SW480 (cell line): Measurements from ENCODE around the gene GID8.
A peak's percentile ranks its signal among the peaks of the same experiment; 100 is the strongest.

Experiments used
- DNase-seq: peaks from one replicate; pipeline ENCODE4 v3.0.0-alpha.2; 2016; ENCODE audit warnings: low spot score

Gene GID8

GRCh38 chr20:62938105-62938888 is at the start of gene GID8:
GID8 (plus strand) TSS chr20:62938147; CDS start chr20:62941503, 3,356 bp downstream.
- DNase-seq = peak; percentile 71

DNA sequence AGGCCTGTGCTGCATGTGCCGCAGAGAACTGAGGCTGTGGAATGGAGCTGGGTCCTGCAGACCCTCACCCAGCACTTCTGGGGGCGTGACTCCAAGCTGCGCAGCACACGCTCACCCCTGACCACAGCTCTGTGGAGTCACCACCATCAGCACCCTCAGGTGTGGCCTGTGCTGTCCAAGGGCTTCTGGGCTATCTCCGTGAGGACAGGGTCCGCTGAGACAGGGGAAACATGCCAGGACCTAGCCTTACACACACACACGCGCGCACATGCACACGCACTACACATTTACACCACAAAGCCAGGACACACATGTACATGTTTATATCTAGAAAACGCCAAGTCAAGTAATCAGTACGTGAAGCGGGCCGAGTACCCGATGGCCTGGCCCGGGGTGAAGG is 49.5 kb upstream of the GID8 start:
- DNase-seq = no peak

- no peak for DNase-seq
Measured at GRCh38 chr20:62888910-62889309, 49.0 kb upstream of the GID8 start.

DNA sequence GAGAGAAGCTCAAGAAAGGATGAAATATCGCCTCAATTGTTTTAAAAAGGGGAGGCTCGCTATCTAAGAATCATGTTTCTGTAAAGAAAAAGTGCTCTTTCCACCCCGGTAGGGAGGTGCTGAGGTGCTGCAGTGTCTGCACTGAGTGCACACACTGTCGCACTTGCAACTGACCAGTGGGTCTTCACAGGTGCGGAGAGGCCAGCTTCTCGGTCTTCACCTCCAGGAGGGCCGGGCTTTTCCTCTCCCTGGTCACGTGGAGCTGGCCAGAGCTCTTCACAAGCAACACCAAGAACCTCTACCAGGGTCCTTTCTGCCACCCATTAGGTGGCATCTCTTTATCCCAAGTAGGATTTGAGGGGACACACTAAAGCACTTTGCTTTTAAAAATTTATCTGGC is 48.5 kb upstream of the GID8 start:
- no peak for DNase-seq

DNA sequence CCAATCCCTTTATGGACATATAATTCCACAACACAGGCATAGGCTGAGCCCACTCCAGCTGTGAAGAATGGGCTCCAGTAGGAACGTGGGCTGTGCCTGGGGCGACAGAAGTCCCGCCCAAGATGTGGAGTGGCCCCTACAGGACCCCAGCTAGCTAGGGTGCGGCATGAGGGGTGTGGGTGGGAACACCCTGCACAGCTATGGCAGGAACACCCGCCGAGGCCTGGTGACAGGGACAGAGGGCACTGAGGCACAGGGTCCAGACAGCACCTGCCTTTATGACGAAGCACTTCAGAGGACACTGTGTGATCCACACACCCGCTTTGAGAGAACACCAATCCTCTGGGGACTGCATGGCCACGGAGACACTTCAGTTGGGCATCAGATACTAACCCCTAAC is 48.1 kb upstream of the GID8 start:
- no peak for DNase-seq

DNA sequence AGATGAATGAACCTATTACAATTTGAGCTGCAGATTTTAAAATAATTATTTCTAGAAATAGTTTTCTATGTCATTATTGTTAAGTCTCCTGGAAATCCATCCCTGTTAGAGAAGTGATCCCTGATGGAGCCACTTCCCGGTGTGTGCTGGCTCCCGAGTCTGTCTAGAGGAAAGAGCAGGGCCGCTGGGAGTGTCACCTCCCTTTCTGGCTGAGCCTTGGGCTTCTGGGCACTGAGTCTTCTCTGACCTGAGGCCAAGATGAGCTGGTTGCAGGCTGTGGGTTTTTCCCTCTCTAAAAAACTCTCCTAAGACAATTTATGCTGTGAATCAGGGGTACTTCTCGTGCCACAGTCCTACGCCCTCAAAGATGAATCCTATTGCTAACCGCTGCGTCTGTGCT is 47.5 kb upstream of the GID8 start:
- DNase-seq = no peak

DNA sequence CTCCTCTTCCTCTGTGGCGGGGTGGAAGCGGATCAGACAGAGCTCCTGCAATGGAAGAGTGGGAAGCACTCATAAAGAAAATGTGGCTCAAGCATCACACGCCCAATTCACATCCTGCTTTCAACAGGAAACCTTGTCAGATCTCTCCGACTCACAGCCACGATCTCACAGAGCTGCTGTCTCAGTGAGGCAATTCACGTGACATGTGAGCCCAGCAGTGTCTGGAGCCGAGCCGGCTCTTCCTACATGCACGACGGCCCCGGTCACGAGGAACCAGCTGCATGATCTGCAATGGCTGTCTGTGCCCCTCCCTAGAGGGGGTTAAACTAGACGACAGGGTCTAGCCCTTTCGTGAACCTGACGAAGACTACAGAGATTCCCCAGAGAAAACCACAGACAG is 46.8 kb upstream of the GID8 start:
- DNase-seq = no peak

DNA sequence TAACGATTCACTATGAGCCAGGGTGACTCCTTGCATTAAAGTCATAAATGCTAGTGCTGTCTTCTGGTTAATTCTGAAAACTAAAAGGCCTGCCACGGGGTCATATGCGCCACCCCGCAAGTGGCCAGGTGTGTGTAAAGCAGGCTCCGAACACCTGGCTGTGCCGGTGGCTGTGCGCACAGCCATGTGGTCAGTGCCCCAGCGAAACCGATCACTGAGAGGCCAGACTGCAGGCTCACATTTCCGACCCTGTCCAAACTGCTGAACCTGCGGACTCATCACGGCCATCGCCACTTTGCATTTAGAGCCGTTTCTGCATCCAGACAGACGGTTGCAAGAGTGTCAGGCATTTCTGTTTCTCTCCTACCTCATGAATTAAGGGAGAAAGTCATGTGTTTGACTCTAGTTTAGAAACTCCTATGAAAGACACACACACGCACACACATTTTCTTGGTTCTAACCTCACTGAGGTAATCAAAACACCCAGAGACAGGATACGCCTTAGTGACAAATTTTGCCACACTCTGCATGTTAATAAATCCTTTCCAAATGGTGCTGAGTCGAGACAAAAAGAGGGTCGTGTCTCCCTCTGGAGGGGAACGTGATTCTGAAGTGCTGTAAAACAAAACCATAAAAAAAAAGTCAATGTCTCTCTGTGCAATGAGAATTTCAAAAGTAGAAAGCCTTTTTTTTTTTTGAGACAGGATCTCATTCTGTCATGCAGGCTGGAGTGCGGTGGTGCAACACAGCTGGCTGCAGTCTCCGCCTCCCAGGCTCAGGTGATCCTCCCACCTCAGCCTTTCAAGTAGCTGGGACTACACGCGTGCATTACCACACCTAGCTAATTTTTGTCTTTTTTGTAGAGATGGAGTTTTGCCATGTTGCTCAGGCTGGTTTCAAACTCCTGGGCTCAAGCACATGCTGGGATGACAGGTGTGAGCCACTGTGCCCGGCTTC is 45.3 kb upstream of the GID8 start:
- no peak for DNase-seq

DNA sequence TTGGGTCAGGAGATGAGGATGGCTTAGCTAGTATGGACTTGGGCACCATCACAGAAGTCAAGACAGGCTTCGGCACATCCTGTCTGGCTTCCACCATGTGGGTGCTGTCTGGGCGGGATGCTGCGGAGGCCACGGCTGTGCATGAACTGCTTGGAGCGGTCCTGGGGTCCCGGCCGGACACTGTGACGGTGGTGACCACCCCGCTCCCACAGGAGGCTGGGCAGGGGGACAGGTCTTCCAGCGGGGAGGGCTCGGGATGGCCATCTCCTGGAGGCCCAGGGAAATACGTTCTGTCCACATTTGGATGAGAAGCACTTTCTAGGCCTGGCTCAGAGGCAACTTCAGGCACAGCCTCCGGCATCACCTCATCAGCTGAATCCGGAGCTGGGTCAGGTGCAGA is 44.2 kb upstream of the GID8 start:
- no peak for DNase-seq

DNA sequence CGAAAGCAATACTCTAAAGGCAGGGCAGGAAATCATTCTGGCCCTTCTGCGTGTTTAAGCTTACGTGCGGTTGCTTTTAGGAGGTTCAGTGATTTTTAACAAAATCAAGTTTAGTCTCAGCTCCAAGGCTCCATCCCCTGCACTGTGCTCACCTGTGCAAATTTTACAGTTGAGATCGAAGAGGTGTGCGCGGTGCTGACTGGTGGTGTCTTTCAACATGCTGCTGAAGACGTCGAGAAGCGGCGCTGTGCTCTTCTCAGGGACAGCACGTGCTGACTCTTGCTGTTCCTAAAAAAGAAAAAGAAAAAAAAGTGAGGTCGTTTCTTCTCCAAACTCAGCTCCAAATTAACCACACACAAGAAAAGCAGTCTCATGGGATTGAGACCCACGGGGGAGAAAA is 43.7 kb upstream of the GID8 start:
- no peak for DNase-seq

DNA sequence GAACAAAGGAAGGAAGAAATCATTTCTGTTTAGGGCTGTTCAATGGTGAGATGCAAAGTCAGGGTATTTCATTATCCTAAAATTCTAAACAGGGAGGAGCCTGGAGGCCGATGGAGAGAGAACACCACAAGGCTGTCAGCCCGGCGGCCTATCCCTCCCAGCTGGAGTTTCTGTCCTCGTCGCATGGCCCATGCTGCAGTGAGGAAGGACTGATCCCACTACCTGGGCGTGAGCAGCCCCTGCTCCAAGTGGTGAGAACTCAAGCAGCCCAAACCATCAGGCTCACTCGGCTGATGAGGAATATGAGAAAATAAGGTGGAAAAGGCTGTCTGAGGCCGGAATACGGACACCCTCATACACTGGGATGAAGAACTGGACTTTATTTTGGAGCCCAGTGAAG is 42.4 kb upstream of the GID8 start:
- no peak for DNase-seq

GRCh38 chr20:62896526-62896925 is 41.4 kb upstream of the GID8 start:
- no peak for DNase-seq

- no peak for DNase-seq
Measured at GRCh38 chr20:62897666-62898065, 40.3 kb upstream of the GID8 start.

DNA sequence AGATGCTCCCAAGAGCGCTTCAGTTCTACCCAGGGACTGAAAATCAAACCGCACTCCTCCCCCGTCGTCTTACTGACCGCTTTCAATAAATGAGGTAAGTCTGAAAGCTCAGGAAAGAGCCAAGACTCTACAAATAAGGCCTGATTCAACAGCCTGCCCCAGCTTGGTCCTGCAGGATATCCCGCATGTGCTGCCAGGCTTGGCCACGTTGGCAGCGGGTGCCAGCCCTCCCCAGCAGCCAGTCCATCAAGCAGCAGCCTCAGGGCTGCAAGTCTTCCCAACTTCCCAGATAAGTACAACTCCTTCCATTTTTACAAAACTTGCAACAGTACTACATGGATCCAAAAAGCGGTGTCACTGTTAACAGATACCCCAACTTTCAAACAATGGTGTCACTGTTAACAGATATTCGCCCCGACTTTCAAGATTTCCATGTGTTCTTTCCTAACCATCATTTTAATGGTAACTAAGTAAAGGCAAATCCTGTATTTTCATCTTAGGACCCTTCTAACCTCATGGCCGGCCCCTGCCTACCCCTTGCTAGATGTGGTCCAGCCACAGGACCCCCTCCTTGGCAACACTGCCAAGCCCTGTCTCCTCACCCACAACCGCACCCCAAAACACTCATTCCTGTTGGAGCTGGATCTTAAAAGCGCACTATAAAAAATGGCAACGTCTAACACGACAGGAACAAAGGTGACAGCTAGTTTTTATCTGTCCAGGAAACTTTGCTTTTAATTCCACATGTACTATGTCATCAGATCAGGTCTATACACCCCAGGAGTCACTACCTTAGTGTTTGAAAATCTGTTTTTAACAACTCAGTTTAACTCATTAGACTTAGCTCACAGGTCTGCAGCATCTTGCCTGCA is 39.6 kb upstream of the GID8 start:
- no peak for DNase-seq

DNA sequence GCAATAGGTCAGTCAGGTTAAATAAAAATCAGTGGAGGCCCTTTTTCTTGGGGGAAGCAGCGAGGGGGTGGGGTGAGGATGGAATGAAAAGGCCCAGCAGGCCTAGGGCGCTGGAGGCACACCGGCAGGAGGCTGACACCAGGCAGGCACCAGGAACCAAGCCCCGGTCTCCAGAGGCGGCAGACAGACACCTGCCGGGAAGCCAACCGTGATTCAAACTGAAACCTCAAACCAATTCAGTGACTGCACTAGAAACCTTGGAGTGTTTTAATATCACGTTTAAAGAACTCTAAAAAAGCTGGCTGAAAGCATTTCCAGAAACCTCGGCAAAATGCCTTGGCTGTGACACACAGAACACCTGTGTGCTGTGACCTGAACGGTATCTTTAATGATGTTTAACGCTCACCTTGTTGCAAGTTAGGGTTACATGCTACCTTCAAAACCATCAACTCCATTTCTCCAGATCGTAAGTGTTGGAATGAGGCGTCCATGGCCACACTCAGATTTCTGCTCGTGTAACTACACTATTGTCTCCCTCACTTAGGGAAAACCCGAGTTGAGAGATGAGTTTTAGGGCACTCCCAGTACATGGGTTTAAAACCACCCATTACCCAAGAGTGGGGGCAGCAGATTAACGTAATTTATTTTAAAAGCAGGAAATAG is 38.8 kb upstream of the GID8 start:
- DNase-seq = no peak

DNA sequence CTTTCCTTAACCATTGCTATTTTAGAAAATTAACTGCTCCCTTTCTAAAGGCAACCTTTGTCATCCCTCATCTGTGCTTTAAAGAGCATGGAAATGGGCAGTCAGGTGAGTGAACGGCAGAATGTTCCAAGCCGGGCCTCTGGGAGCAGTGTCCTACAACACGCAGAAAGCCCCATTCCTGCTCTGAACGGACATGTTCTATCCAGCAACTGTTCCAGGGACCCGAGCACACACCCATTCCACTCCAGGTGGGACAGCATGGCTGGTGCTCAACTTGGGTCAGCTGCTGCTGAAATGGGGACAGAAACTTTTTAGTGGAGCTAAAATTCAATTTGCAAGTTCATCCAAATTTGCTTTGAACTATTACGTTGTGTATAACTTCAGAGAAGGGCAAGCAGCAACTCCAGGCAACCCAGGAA is 38.3 kb upstream of the GID8 start:
- no peak for DNase-seq

- DNase-seq = peak; percentile 71
Measured at GRCh38 chr20:62900052-62900691, 37.8 kb upstream of the GID8 start.

GRCh38 chr20:62900692-62901584 is 37.0 kb upstream of the GID8 start:
- peak; percentile 55 for DNase-seq

DNA sequence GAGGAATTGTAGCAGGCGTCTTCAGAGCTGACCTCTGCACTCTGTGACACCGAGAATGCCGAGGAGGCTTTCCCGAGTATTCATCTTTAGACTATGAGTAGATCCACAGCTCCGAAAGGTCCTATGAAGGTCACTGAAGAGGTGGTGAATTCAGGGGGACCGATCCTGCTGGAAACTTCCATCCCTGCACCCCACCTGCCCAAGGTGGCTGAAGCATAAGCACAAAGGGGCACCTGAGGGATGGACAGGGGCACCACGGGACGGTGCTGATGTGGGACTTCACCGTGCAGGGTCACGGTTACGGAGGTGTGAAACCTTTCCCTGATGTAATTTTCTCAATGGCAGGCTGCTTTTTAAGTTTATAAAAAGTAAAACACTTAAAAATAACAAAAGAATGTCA is 36.1 kb upstream of the GID8 start:
- DNase-seq = no peak
